GM18526 (cell line): Measurements from ENCODE around the gene RND3.

ENCODE experiments used
- POLR2A ChIP-seq: IDR thresholded peaks from 3 replicates; pipeline ENCODE4 v1.6.1; 2011; ENCODE audit not compliant: insufficient read length; ENCODE audit errors: extremely low read depth

RND3 gene

GRCh38 chr2:150508497-150509137, 21.1 kb upstream of the RND3 start:
- TF ChIP-seq POLR2A: no peak

- no peak for TF ChIP-seq POLR2A
Observed at GRCh38 chr2:150507071-150507470, 19.6 kb upstream of the RND3 start.

GRCh38 chr2:150505178-150505577, 17.7 kb upstream of the RND3 start:
- TF ChIP-seq POLR2A: no peak

DNA sequence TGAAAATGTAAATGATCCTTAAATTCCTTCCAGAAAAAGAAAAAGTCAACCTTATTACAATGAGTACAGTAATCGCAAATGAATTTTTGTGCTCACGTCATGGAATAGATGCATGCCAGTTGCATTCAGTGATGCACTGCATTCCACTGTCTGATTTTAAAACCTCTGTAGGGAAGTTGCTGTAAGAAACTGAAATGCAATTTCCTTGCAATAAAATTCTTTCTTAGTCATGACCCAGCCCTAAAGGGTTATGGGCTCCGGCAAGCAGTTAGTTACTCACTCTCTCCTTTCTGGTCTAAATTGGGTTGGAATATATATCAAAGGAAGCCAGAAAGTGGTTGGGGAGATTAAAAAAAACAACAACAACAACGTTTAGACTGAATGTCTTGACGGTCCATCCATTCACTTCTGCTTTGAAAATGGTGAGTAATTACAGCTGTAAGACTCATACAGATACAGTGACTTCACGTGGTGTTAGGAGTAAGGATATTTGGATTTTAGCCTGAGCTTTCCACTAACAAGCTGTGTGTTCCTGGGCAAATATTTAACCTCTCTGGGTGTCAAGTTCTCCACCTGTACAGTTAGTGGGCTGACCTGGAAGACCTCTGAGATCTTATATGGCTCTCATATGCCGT, 8.6 kb upstream of the RND3 start:
- TF ChIP-seq POLR2A: no peak

DNA sequence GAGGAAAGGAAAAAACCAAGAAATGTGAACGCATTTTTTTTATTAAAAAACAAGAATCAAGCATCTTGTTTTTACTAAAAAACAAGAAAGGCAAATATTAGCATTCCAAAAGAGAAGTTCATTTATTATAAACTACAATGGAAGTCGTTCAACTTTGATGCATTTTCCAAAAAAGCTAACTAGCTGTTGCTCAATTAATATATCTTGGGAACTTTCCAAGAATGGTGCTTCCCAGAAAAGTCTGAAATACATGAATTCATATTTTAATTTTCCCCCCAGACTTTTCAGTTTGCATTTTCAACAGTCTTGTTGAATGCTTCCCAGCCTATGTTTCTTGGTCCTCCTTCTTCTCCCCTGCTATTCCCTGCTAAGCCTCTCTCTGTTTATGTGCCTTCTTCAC, 7.5 kb upstream of the RND3 start:
- TF ChIP-seq POLR2A: no peak

- TF ChIP-seq POLR2A: no peak
Observed at GRCh38 chr2:150494234-150494945, 6.9 kb upstream of the RND3 start.

DNA sequence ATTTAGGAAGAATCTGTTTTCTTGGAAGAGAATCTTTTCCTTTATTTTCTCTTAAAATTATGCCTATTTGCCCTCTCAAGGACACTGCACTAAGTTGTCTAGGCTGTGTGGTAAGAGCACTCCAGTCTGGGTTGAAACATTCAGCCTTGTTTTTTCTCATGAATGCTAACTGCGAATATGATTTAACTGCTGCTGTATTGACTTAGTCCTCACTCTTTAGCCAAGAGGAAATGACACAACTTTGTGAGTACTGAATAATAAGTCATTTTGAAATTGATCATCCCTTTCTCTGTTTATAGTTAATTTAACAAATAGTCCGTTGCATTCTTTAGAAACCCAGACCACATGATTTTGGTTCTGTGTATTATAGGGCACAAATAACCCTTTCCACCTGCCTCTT, 4.5 kb upstream of the RND3 start:
- no peak for TF ChIP-seq POLR2A

DNA sequence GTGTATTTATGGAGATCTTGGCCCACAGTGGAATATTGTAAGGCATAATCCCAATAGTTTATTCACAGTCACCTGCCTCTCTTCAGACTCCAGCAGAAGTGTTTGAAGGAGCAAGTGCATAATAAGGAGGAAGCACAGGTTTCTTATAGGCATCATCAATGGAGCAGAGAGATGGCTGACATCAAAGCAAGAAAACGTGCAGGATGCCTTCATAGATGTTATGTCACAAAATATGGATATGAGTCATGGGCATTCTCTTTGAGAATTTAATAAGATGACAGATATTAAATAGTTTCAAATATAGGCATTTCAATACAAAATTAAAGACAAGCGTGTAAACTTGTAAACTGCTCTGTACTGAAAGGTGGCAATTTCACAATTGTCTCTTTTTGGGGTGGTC, 4.0 kb upstream of the RND3 start:
- no peak for TF ChIP-seq POLR2A

DNA sequence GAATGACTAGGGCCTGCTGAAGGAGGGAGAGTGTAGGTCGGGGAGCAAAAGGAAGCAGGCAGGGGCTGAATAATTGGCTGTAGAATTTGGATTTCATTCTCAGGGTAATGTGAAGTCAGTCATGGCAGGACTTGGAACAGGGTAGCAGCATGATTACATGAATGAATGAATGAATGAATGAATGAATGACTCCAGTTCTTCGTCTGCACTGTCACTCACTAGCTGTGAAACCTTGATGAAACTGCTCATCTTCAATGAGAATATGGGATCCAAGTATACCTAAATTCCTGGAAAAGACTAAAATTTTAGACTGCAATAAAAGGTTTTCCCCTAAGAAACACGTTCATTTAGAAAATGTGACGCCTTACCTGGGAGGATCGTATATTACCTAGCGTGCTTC, 3.0 kb upstream of the RND3 start:
- TF ChIP-seq POLR2A: no peak

DNA sequence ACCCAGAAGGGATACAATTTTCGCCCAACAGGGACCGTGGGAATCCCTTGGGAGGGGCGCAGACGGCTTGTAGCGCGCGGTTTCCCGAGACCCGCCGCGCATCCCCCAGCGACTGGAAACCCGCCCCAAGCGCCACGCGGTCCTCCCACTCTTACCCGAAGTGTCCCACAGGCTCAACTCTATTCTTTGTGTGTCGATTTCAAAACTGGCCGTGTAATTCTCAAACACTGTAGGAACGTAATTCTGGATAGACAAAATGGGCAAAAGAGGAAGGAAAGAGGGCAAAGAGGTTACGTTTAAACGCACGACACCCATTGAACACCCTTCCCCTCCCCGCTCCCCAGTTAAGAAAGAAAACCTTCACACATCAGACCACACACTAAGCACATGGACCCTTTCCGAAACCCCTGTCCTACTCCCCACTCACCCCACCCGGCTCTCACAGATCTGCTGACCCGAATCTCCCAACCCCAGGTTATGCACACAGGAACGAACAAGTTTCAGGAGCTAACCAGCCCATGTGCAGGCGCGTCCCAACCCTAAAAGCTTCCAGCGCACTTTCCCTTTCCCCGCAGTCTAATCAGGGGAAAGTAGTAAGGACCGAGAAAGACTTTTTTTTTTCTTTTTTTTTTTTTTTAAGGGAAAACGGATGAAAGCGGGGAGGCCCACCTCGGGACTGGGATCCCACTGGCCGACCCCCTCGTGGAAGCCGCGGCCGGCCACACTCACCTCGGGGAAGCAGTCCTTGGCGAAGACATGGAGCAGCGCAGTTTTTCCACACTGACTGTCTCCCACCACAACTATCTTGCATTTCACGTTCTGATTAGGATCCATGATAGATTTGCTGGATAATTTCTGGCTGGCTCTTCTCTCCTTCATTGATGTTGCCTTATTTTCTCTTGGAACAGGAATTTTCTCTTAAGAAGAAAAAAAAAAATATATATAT, 655 bp downstream of the RND3 start:
- TF ChIP-seq POLR2A: no peak

- TF ChIP-seq POLR2A: no peak
Observed at GRCh38 chr2:150485871-150486538, 1.5 kb downstream of the RND3 start.

DNA sequence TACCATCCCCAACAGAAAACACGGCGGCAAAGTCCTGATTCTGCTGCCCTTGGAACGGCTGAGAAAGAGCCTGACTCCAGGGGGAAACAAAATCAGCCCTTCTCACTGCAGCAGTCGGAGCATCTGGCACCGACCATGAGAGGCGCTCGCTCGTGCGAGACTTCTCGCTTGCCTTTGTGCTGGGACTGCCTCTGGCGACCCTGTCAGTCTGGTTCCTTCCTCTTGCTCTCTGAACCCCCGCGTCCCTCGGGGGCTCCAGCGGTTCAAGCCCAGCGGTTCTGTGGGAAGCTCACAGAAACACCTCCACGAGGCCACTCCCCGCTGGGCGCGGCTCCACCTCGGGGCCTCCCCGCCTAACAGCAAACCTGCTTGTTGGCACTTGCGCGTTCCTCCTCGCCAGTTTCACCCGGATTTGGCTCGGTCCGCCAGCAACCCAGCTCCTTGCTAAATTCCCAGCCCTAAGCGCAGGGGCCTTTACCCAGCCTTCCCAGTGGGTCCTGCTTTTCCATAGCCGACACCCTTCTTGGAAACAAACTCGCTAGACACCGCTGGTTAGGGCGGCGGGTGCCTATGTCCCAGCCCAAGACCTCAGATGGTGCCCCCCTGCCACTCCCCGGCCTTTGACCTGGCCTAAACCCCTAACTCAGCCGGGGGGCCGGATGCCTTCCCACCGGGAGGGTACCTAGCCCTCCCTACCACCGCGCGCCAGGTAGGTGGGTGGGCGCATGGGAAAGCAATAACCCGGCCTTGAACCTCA, 2.2 kb downstream of the RND3 start:
- no peak for TF ChIP-seq POLR2A

- TF ChIP-seq POLR2A: no peak
Observed at GRCh38 chr2:150484461-150485021, 2.9 kb downstream of the RND3 start.

DNA sequence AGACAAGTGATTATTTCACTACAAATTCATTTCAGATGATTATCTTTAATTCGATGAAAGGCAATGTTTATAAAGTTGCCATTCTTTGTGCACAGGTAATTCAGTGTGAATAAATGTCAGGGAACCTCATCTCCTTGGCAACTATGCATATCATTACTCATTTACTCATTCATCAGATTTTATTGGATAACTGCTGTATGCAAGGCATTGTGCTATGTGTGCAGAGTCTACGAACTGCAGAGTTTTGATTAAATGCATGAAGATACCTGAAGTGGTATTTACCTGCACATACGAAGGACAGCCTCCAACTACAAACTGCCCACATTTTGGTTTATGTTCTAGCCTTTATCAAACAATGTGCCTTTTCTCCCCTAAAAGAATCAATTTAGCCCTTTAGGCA, 3.5 kb downstream of the RND3 start:
- TF ChIP-seq POLR2A: no peak

- TF ChIP-seq POLR2A: no peak
Observed at GRCh38 chr2:150483532-150483931, 3.9 kb downstream of the RND3 start.
